Adrenal gland (tissue), 12 donors: ENCODE results near the gene PRDM16. TPM values are rescaled to one million over a fixed set of nuclear protein-coding genes. Genes with fewer than 3 reads are reported as not detected.

ENCODE experiments used
- DNase-seq, 7 donors: peaks; one replicate each; pipeline ENCODE4 v3.0.0-alpha.2; 2019 to 2020
- H3K27ac ChIP-seq, 5 donors: fragments of 200-600 bp; sonication (generic) in 4 of 5; 1 replicate in 3 of 5; 2 replicates in 2 of 5; pipeline versions ENCODE4 v1.5.1 to v1.8.0; 2016 to 2020; ENCODE audit warnings: mild to moderate bottlenecking in 1 of 5
- H3K27me3 ChIP-seq: fragments of 200-600 bp; 2 replicates; pipeline ENCODE4 v1.8.0; 2021
- H3K36me3 ChIP-seq, 2 donors: fragments of 200-600 bp; replicated peaks in 1 of 2; 1 replicate in 1 of 2; 2 replicates in 1 of 2; pipeline versions ENCODE4 v1.5.1 to v1.8.0; 2018 to 2022
- H3K4me1 ChIP-seq, 2 donors: fragments of 200-600 bp; replicated peaks in 1 of 2; 1 replicate in 1 of 2; 2 replicates in 1 of 2; pipeline versions ENCODE4 v1.5.1 to v1.8.0; 2018 to 2021
- H3K4me3 ChIP-seq, 4 donors: fragments of 200-600 bp; sonication (generic) in 3 of 4; one replicate each; pipeline ENCODE4 v1.5.1; 2016 to 2018
- H3K9me3 ChIP-seq, 3 donors: fragments of 200-600 bp; sonication (generic) in 1 of 3; replicated peaks in 1 of 3; 1 replicate in 2 of 3; 2 replicates in 1 of 3; pipeline versions ENCODE4 v1.5.1 to v1.8.0; 2016 to 2021
- CTCF ChIP-seq, 6 experiments: fragments of 450-650 bp in 4 of 6; fragments of 200-600 bp in 2 of 6; sonication (generic) in 1 of 6; IDR thresholded peaks; 1 replicate in 5 of 6; 2 replicates in 1 of 6; pipeline versions ENCODE4 v1.5.1 to v1.8.0; 2016 to 2021; ENCODE audit warnings: antibody characterized with exemption in 6 of 6, mild to moderate bottlenecking in 2 of 6, moderate library complexity in 1 of 6
- POLR2A ChIP-seq, 2 donors: fragments of 450-650 bp; IDR thresholded peaks; one replicate each; pipeline ENCODE4 v1.6.1; 2017; ENCODE audit warnings: antibody characterized with exemption in 2 of 2, mild to moderate bottlenecking in 2 of 2, moderate library complexity in 1 of 2
- WGBS, 4 donors: extraction: QIAGEN DNeasy Blood & Tissue Kit in 2 of 4; methylation state at CpG; one replicate each; pipeline versions ENCODE4 v1.1.5 to v1.1.7; 2013 to 2017; 5-methylcytosine and 5-hydroxymethylcytosine counted together
- intact Hi-C, 2 donors: fragments of 100-400 bp; cut with DNase I; formaldehyde crosslinking; loops; one replicate each; pipeline versions ENCODE4 v1.14.1 to v1.15.0; 2022 to 2023
- polyA plus RNA-seq, 3 donors: library from polyadenylated mRNA; stranded (reverse); fragments of 200-250 nt in 2 of 3; fragments of 350-450 nt in 1 of 3; fragmentation: Illumina TruSeq in 1 of 3; extraction: RNeasy Lipid Tissue Mini Kit (QIAGEN cat#74804) in 1 of 3; gene quantifications; one replicate each; pipeline ENCODE4 v1.2.3, GENCODE V29; 2013 to 2014
- total RNA-seq, 9 donors: library from RNA; depleted of rRNA in 4 of 9; stranded (reverse); fragments of >200 nt in 4 of 9; fragments of 120-200 nt in 1 of 9; fragmentation: NEBNext Ultra II Directional in 1 of 9; extraction: Animal tissue kit (Norgen Biotek cat#: 25700) in 1 of 9; gene quantifications; one replicate each; pipeline versions ENCODE4 v1.1.0 to v1.2.4, GENCODE V29; 2013 to 2023
- donor health status: healthy with polysubstance abuse.
- donor health status: Bipolar disorder and iron deficiency.
- donor health status: DM: yes; HTN: yes; CAD: no.
- donor health status: DM: no; HTN: no; CAD: no.
- donor health status: DM: no; HTN: no; CAD: no.
- donor health status: DM: yes; HTN: yes; CAD: no.

Gene PRDM16
- total and polyA plus RNA-seq, 12 donors, result 0.04 to 2.8 (median 0.61) TPM; not detected in 1

- DNase-seq, result peak; percentile 24 to 77 (median 31)
- WGBS, 4 donors, result 32 to 40% (median 34%) methylated on average over 11 to 13 of the region's 13 CpGs; no CpG with 5 or more reads in 1 of the 4 donors
- no peaks in the 10 kb centered on the region for H3K27me3 ChIP-seq
- H3K9me3 ChIP-seq, result no peaks in the 10 kb centered on the region
- peak overlapping the region in 3 of 5 donors; percentile 59 to 82 (median 79) for H3K27ac ChIP-seq
- no peak overlapping the region for H3K4me3 ChIP-seq
- TF ChIP-seq POLR2A (IDR thresholded peaks at IDR 0.05), result no peak
- TF ChIP-seq CTCF (IDR thresholded peaks at IDR 0.05), result no peak
- intact Hi-C loops, result no loop called here
- H3K36me3 ChIP-seq, result no peaks in the 10 kb centered on the region
- peaks cover 0 to 23% of the 10 kb centered on the region in 2 donors for H3K4me1 ChIP-seq
Observed at GRCh38 chr1:3352952-3353331, 283.9 kb downstream of the PRDM16 start.

- Histone ChIP-seq H3K36me3 (no peaks in the 10 kb centered on the region), H3K4me3 (no peak overlapping the region), H3K4me1 (peaks cover 0 to 23% of the 10 kb centered on the region in 2 donors), H3K9me3 (no peaks in the 10 kb centered on the region), H3K27ac (peak overlapping the region in 1 of 5 donors; percentile 82), H3K27me3 (no peaks in the 10 kb centered on the region)
- 88 to 94% (median 91%) methylated on average over 8 of the region's 8 CpGs for WGBS, 4 donors
- no peak for TF ChIP-seq CTCF (IDR thresholded peaks at IDR 0.05)
- intact Hi-C loops, result no loop called here
- no peak for DNase-seq
Observed at GRCh38 chr1:3353876-3354275, 284.9 kb downstream of the PRDM16 start.

GRCh38 chr1:3355089-3355488 is 286.1 kb downstream of the PRDM16 start:
- no peak for DNase-seq
- H3K36me3 ChIP-seq, result no peaks in the 10 kb centered on the region
- no peak overlapping the region for H3K4me3 ChIP-seq
- TF ChIP-seq CTCF (IDR thresholded peaks at IDR 0.05) (no peak), POLR2A (IDR thresholded peaks at IDR 0.05) (no peak)
- H3K27me3 ChIP-seq, result no peaks in the 10 kb centered on the region
- no peak overlapping the region for H3K27ac ChIP-seq
- peaks cover 0 to 23% of the 10 kb centered on the region in 2 donors for H3K4me1 ChIP-seq
- H3K9me3 ChIP-seq, result no peaks in the 10 kb centered on the region
- 84 to 94% (median 88%) methylated on average over 5 to 8 of the region's 8 CpGs for WGBS, 4 donors
- intact Hi-C loops, result no loop called here

- Histone ChIP-seq H3K27me3 (no peaks in the 10 kb centered on the region), H3K36me3 (no peaks in the 10 kb centered on the region), H3K27ac (no peak overlapping the region), H3K4me1 (peaks cover 0 to 18% of the 10 kb centered on the region in 2 donors), H3K9me3 (no peaks in the 10 kb centered on the region), H3K4me3 (no peak overlapping the region)
- intact Hi-C loops, result no loop called here
- no peak for TF ChIP-seq CTCF (IDR thresholded peaks at IDR 0.05)
- no peak for TF ChIP-seq POLR2A (IDR thresholded peaks at IDR 0.05)
- DNase-seq, result no peak
- whole genome bisulfite sequencing, 4 donors, result 82 to 88% (median 85%) methylated on average over 11 to 37 of the region's 37 CpGs
Observed at GRCh38 chr1:3355894-3356826, 287.2 kb downstream of the PRDM16 start.
